H9 (cell line): ENCODE measurements around the gene UGT1A8. TPM values are rescaled to one million over a fixed set of nuclear protein-coding genes. Genes with fewer than 3 reads are reported as not detected.

Experiments used
- DNase-seq: peaks from one replicate; pipeline ENCODE4 v3.0.0-alpha.2; 2017
- H2AFZ ChIP-seq: one replicate; pipeline ENCODE4 v1.6.1; 2013; ENCODE audit warnings: mild to moderate bottlenecking, low read length, control low read depth, moderate library complexity
- H2AK5ac ChIP-seq: 2 replicates; pipeline ENCODE4 v1.6.1; 2013; ENCODE audit warnings: low read length, control low read depth, mixed read lengths; ENCODE audit not compliant: insufficient read length
- H2BK120ac ChIP-seq: one replicate; pipeline ENCODE4 v1.6.1; 2013; ENCODE audit warnings: low read depth, mild to moderate bottlenecking, low read length, control low read depth, inconsistent platforms; ENCODE audit not compliant: poor library complexity, severe bottlenecking
- H2BK12ac ChIP-seq: 2 replicates; pipeline ENCODE4 v1.6.1; 2013; ENCODE audit warnings: low read length, control low read depth, mixed read lengths, low read depth; ENCODE audit not compliant: insufficient read length
- H2BK15ac ChIP-seq: 2 replicates; pipeline ENCODE4 v1.6.1; 2013; ENCODE audit warnings: low read depth, low read length, control low read depth
- H2BK20ac ChIP-seq: one replicate; pipeline ENCODE4 v1.6.1; 2013; ENCODE audit warnings: low read depth, mild to moderate bottlenecking, low read length, control low read depth, inconsistent platforms; ENCODE audit not compliant: poor library complexity, severe bottlenecking
- H2BK5ac ChIP-seq: 2 replicates; pipeline ENCODE4 v1.6.1; 2013; ENCODE audit warnings: low read length, control low read depth, mixed read lengths; ENCODE audit not compliant: insufficient read length
- H3K14ac ChIP-seq: 2 replicates; pipeline ENCODE4 v1.6.1; 2013; ENCODE audit warnings: low read length, control low read depth; ENCODE audit not compliant: insufficient read depth
- H3K18ac ChIP-seq: 2 replicates; pipeline ENCODE4 v1.6.1; 2013; ENCODE audit warnings: low read depth, mild to moderate bottlenecking, mixed read lengths, low read length, control low read depth; ENCODE audit not compliant: insufficient read length
- H3K23ac ChIP-seq: 2 replicates; pipeline ENCODE4 v1.6.1; 2013; ENCODE audit warnings: low read length, control low read depth, mixed read lengths, low read depth; ENCODE audit not compliant: insufficient read length
- H3K23me2 ChIP-seq: 2 replicates; pipeline ENCODE4 v1.6.1; 2013; ENCODE audit warnings: low read depth, mild to moderate bottlenecking, mixed read lengths, low read length, control low read depth; ENCODE audit not compliant: insufficient read length, poor library complexity, severe bottlenecking
- H3K27ac ChIP-seq: 2 replicates; pipeline ENCODE4 v1.5.1; 2013; ENCODE audit warnings: low read length, control low read depth, mixed read lengths, low read depth; ENCODE audit not compliant: insufficient read length
- H3K27me3 ChIP-seq: 2 replicates; pipeline ENCODE4 v1.6.1; 2013; ENCODE audit warnings: low read length, control low read depth, inconsistent platforms; ENCODE audit not compliant: insufficient read depth
- H3K4ac ChIP-seq: 2 replicates; pipeline ENCODE4 v1.6.1; 2013; ENCODE audit warnings: low read depth, mild to moderate bottlenecking, control low read depth, inconsistent platforms, low read length, moderate library complexity
- H3K4me1 ChIP-seq: 2 replicates; pipeline ENCODE4 v1.6.1; 2013; ENCODE audit warnings: low read length, control low read depth, inconsistent platforms; ENCODE audit not compliant: insufficient read depth
- H3K4me2 ChIP-seq: 2 replicates; pipeline ENCODE4 v1.6.1; 2013; ENCODE audit warnings: low read length, control low read depth, mixed read lengths; ENCODE audit not compliant: insufficient read length, insufficient read depth
- H3K56ac ChIP-seq: 2 replicates; pipeline ENCODE4 v1.6.1; 2013; ENCODE audit warnings: low read depth, mild to moderate bottlenecking, mixed read lengths, low read length, control low read depth; ENCODE audit not compliant: insufficient read length
- H3K79me1 ChIP-seq: 2 replicates; pipeline ENCODE4 v1.6.1; 2013; ENCODE audit warnings: low read depth, mild to moderate bottlenecking, moderate library complexity, low read length, control low read depth, inconsistent platforms; ENCODE audit not compliant: insufficient read depth, poor library complexity, severe bottlenecking
- H3K79me2 ChIP-seq: 2 replicates; pipeline ENCODE4 v1.6.1; 2013; ENCODE audit warnings: low read length, control low read depth, inconsistent platforms; ENCODE audit not compliant: insufficient read depth
- H3K9ac ChIP-seq: 2 replicates; pipeline ENCODE4 v1.6.1; 2013; ENCODE audit warnings: low read length, control low read depth, mixed read lengths; ENCODE audit not compliant: insufficient read length; ENCODE audit errors: extremely low read depth
- H3K9me3 ChIP-seq: one replicate; pipeline ENCODE4 v1.6.1; 2013; ENCODE audit warnings: low read depth, low read length, inconsistent platforms; ENCODE audit not compliant: control insufficient read depth
- H3T11ph ChIP-seq: one replicate; pipeline ENCODE4 v1.6.1; 2013; ENCODE audit warnings: mild to moderate bottlenecking, low read length, control low read depth, inconsistent platforms
- H4K20me1 ChIP-seq: one replicate; pipeline ENCODE4 v1.6.1; 2013; ENCODE audit not compliant: control insufficient read depth, insufficient read length, insufficient read depth
- H4K5ac ChIP-seq: 2 replicates; pipeline ENCODE4 v1.6.1; 2013; ENCODE audit warnings: low read depth, mild to moderate bottlenecking, mixed read lengths, low read length, control low read depth; ENCODE audit not compliant: insufficient read length
- H4K8ac ChIP-seq: replicated peaks from 2 replicates; pipeline ENCODE4 v1.6.1; 2013; ENCODE audit warnings: low read length, control low read depth, mixed read lengths, low read depth; ENCODE audit not compliant: insufficient read length
- H4K91ac ChIP-seq: 2 replicates; pipeline ENCODE4 v1.6.1; 2013; ENCODE audit warnings: low read depth, mild to moderate bottlenecking, moderate library complexity, mixed read lengths, low read length, control low read depth; ENCODE audit not compliant: insufficient read length
- H3K27ac Mint-ChIP-seq, 3 experiments: 2 replicates in 2 of 3; 3 replicates in 1 of 3; pipeline ENCODE4 v1.8.0; 2020 to 2021; ENCODE audit warnings: mixed read lengths in 3 of 3, mild to moderate bottlenecking in 1 of 3, moderate library complexity in 1 of 3
- H3K27me3 Mint-ChIP-seq: 2 replicates; pipeline ENCODE4 v1.8.0; 2021; ENCODE audit warnings: low read depth, mild to moderate bottlenecking, moderate library complexity, mixed read lengths
- H3K36me3 Mint-ChIP-seq, 3 experiments: 2 replicates in 2 of 3; 3 replicates in 1 of 3; pipeline ENCODE4 v1.8.0; 2020 to 2021; ENCODE audit warnings: low read depth in 3 of 3, mixed read lengths in 3 of 3; ENCODE audit not compliant: insufficient read depth in 1 of 3
- H3K4me1 Mint-ChIP-seq, 2 experiments: 2 replicates each; pipeline ENCODE4 v1.8.0; 2020; ENCODE audit warnings: mixed read lengths in 2 of 2
- H3K4me3 Mint-ChIP-seq, 2 experiments: 2 replicates in 1 of 2; 3 replicates in 1 of 2; pipeline ENCODE4 v1.8.0; 2020 to 2021; ENCODE audit warnings: mild to moderate bottlenecking in 2 of 2, mixed read lengths in 2 of 2, moderate library complexity in 1 of 2
- H3K9me3 Mint-ChIP-seq, 2 experiments: 2 replicates in 1 of 2; 3 replicates in 1 of 2; pipeline ENCODE4 v1.8.0; 2020; ENCODE audit warnings: mild to moderate bottlenecking in 2 of 2, mixed read lengths in 2 of 2, moderate library complexity in 1 of 2
- CTCF ChIP-seq: fragments of 200-600 bp; sonication (generic); conservative IDR thresholded peaks from 3 replicates; pipeline ENCODE4 v1.8.0; 2021; ENCODE audit warnings: antibody characterized with exemption, mild to moderate bottlenecking
- WGBS: extraction: QIAGEN DNeasy Blood & Tissue Kit; methylation state at CpG from one replicate; pipeline ENCODE4 v1.1.7; 2013; ENCODE audit warnings: missing lambda C conversion rate, low lambda C conversion rate, mixed read lengths; ENCODE audit not compliant: insufficient read length; ENCODE audit errors: extremely low coverage; 5-methylcytosine and 5-hydroxymethylcytosine counted together
- total RNA-seq: library from RNA; stranded (reverse); gene quantifications from 2 replicates; pipeline ENCODE4 v1.2.1, GENCODE V29; 2021

The UGT1A8 gene
- total RNA-seq, 1 experiment from 2014 or later: not detected

- no peaks in the 10 kb centered on the region for H3K79me2 ChIP-seq
- H2AFZ ChIP-seq: no peak overlapping the region
- H3K18ac ChIP-seq: no peak overlapping the region
- no peak for TF ChIP-seq CTCF
- H3T11ph ChIP-seq: no peak overlapping the region
- H4K5ac ChIP-seq: no peak overlapping the region
- no peak overlapping the region for H3K9ac ChIP-seq
- no peaks in the 10 kb centered on the region for H3K4me1 ChIP-seq
- H2BK15ac ChIP-seq: no peak overlapping the region
- H3K27ac ChIP-seq: no peak overlapping the region
- H3K4me2 ChIP-seq: no peak overlapping the region
- no peak overlapping the region for H4K91ac ChIP-seq
- no peaks in the 10 kb centered on the region for H3K4me1 Mint-ChIP-seq
- no peaks in the 10 kb centered on the region for H3K9me3 ChIP-seq
- H3K4ac ChIP-seq: no peak overlapping the region
- H3K27me3 ChIP-seq: no peaks in the 10 kb centered on the region
- no peak for DNase-seq
- no peak overlapping the region for H3K23ac ChIP-seq
- peaks cover 8% of the 10 kb centered on the region for H3K27me3 Mint-ChIP-seq
- no peak overlapping the region for H3K4me3 Mint-ChIP-seq
- no peak overlapping the region for H3K27ac Mint-ChIP-seq
- H3K56ac ChIP-seq: no peak overlapping the region
- H2BK120ac ChIP-seq: no peak overlapping the region
- no peaks in the 10 kb centered on the region for H3K23me2 ChIP-seq
- H3K14ac ChIP-seq: no peak overlapping the region
- WGBS: no CpG with 5 or more reads among the region's 4 CpGs
- H2BK12ac ChIP-seq: no peak overlapping the region
- no peak overlapping the region for H4K8ac ChIP-seq
- no peaks in the 10 kb centered on the region; a peak in 1 of 7 replicates for H3K36me3 Mint-ChIP-seq
- H2BK20ac ChIP-seq: no peak overlapping the region
- no peaks in the 10 kb centered on the region for H3K79me1 ChIP-seq
- H2AK5ac ChIP-seq: no peak overlapping the region
- no peaks in the 10 kb centered on the region for H4K20me1 ChIP-seq
- peaks cover 0 to 3% of the 10 kb centered on the region in 2 experiments; a peak in 1 of 5 replicates for H3K9me3 Mint-ChIP-seq
- no peak overlapping the region for H2BK5ac ChIP-seq
Observed at GRCh38 chr2:233761040-233761769, 143.8 kb downstream of the UGT1A8 start.
